ENCODE measurements around the gene UBL5. TPM values are rescaled to one million over a fixed set of nuclear protein-coding genes. Genes with fewer than 3 reads are reported as not detected.

The UBL5 gene
- total RNA-seq, 1 donor: 197 TPM

DNA sequence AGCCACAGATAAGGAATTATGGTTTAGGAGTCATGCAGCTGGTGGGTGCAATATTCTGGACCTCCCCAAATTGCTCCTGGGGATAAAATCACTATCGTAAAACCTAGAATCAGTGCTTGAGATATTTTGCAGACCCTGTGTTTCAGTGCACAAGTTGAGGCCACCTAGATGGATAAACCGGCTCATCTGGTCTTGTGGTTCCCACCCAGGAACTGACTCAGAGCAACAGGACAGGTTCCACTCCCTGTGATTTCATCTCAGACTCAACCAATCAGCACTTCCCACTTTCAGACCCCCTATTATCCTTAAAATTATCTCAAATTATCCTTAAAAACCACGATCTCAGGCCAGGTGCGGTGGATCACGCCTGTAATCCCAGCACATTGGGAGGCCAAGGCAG, 29.8 kb upstream of the UBL5 start:
- TF ChIP-seq, protein P1, sequence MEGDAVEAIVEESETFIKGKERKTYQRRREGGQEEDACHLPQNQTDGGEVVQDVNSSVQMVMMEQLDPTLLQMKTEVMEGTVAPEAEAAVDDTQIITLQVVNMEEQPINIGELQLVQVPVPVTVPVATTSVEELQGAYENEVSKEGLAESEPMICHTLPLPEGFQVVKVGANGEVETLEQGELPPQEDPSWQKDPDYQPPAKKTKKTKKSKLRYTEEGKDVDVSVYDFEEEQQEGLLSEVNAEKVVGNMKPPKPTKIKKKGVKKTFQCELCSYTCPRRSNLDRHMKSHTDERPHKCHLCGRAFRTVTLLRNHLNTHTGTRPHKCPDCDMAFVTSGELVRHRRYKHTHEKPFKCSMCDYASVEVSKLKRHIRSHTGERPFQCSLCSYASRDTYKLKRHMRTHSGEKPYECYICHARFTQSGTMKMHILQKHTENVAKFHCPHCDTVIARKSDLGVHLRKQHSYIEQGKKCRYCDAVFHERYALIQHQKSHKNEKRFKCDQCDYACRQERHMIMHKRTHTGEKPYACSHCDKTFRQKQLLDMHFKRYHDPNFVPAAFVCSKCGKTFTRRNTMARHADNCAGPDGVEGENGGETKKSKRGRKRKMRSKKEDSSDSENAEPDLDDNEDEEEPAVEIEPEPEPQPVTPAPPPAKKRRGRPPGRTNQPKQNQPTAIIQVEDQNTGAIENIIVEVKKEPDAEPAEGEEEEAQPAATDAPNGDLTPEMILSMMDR (IDR thresholded peaks at IDR 0.05; ENCODE audit: insufficient read depth, low read depth, low read length): no peak
- no peak overlapping the region for H3K4me3 ChIP-seq (ENCODE audit: low read depth, low read length)
- DNase-seq (ENCODE audit: low read depth): peak; percentile 58

DNA sequence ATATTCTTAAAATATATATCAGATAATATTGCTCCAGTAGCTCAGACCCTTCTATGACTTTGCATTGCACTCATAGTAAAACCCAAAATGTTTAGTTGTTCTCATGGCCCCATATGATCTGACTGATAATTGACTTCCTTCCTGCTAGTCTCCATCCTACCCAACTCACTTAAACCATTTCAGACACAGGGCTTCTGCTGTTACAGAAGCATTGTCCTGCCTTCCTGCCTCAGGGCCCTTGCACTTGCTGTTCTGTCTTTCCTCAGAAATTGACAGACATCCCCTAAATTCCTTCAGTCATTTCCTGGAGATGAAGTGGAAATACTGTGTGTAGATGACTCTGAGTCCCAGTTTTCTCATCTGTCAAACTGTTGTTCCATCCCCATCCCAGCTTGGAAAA, 28.6 kb upstream of the UBL5 start:
- no peak overlapping the region for H3K4me3 ChIP-seq (ENCODE audit: low read depth, low read length)
- DNase-seq (ENCODE audit: low read depth): no peak
- TF ChIP-seq, protein P1 (IDR thresholded peaks at IDR 0.05; ENCODE audit: insufficient read depth, low read depth, low read length): no peak

DNA sequence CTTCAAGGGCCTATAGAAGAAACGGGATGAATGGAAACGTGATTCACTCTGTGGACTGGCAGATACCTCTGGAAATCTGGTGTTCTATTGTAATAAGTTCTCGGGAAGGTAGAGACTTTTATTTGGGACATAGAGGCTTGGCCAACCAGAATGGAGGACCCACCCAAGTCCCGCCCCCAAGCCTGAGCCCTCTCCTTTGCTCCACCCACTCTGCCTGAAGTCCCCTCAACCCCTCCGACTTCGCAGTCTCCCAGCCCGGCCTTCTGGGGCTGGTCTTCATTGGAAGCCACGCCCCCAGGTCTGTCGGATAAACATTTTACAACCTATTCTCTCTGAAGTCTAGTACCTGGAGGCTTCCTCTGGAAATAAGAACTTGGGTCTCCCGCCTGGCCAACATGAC, 25.7 kb upstream of the UBL5 start:
- TF ChIP-seq, protein P1 (IDR thresholded peaks at IDR 0.05; ENCODE audit: insufficient read depth, low read depth, low read length): no peak

DNA sequence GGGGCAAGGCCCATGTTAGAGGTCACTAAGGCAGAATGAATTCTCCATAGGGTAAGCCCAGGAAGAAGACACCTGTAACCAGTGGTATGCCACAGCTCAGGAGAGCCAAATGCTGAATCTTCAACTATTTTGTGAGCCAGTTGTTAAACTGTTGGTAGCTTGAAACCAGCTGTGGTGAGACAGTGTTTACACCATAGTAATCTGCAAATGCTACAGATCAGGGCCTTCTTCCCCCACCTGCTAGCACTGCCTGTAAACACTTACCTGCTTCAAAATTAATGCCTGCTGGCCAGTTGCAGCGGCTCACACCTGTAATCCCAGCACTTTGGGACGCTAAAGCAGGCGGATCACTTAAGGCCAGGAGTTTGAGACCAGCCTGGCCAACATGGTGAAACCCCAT, 20.9 kb upstream of the UBL5 start:
- DNase-seq (ENCODE audit: low read depth): no peak
- H3K4me3 ChIP-seq (ENCODE audit: low read depth, low read length): no peak overlapping the region
- TF ChIP-seq, protein P1 (IDR thresholded peaks at IDR 0.05; ENCODE audit: insufficient read depth, low read depth, low read length): no peak

More for the DNA sequence above, 25.7 kb upstream of the UBL5 start:
- H3K4me3 ChIP-seq (ENCODE audit: low read depth, low read length): no peak overlapping the region
- DNase-seq (ENCODE audit: low read depth): no peak

DNA sequence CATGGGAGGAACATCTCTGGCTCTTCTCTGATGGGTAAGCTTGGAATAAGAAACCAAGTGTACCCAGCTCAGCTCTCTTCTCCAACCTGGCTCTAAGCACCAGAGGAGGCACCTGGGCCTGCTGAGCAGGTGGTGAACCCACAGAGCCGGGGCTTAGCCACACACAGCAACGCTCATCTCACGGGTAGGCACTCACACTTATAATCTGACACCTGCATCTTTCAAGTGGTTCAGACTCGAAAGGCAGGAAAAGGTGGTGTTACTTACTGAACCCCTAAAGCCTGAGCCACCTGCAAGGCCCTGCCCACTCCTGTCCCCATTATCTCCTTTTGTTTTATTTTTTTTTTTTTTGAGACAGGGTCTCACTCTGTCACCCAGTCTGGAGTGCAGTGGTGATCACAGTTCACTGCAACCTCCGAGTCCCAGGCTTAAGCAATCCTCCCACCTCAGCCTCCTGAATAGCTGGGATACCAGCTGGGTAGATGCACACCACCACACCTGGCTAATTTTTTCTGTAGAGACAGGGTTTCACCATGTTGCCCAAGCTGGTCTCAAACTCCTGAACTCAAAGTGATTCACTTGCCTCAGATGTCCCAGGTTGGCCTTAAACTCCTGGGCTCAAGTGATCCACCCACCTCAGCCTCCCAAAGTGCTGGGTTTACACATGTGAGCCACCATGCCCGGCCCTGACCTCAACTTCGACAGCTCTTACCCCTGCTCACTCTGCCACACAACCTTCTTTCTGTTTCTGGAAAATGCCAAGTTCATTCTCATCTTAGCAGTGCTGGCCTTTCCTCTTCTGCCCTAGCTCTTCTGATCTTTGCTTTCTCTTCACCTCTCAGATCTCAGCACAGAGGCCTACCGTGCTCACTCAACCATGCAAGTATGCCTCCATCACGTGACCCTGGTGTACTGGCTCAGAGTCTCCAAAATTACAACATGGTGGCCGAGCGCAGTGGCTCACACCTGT, 18.6 kb upstream of the UBL5 start:
- no peak overlapping the region for H3K4me3 ChIP-seq (ENCODE audit: low read depth, low read length)
- no peak for DNase-seq (ENCODE audit: low read depth)
- TF ChIP-seq, protein P1 (IDR thresholded peaks at IDR 0.05; ENCODE audit: insufficient read depth, low read depth, low read length): no peak

DNA sequence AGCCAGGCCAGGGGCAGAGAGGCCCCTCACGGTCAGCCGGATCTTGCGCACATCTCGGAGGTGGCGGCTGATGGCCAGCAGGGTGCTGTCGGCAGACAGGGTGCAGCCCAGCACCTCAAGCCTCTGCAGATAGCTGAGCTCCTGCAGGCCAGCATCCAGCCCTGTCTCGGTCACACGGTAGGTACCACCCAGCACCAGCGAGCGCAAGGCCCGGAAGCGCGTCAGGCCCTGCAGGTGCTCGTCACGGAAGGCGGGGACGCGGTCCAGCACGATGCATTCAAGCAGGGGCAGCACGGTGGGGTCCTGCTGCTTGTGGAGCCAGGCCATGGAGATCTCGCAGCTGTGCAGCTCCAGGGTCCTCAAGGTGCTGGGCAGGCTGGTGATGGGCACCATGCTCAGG, 16.6 kb upstream of the UBL5 start:
- no peak for DNase-seq (ENCODE audit: low read depth)
- TF ChIP-seq, protein P1 (IDR thresholded peaks at IDR 0.05; ENCODE audit: insufficient read depth, low read depth, low read length): no peak
- H3K4me3 ChIP-seq (ENCODE audit: low read depth, low read length): no peak overlapping the region
